ENCODE results near the gene METTL5. TPM values are rescaled to one million over a fixed set of nuclear protein-coding genes. Genes with fewer than 3 reads are reported as not detected.
A peak's percentile ranks its signal among the peaks of the same experiment; 100 is the strongest.

The METTL5 gene
- total RNA-seq, 1 donor from 2014 or later: 52.3 TPM

GRCh38 chr2:169778446-169778845 lies 46.3 kb downstream of the METTL5 start:
- DNase-seq (ENCODE audit: low read depth) (no peak), FAIRE-seq (no peak)
- no peak for TF ChIP-seq CTCF (IDR thresholded peaks at IDR 0.05; ENCODE audit: insufficient read depth, low read depth, low read length)
- no peak for TF ChIP-seq EZH2 (IDR thresholded peaks at IDR 0.05; ENCODE audit: insufficient read depth, low read length)
- H3K9me3 ChIP-seq (ENCODE audit: insufficient read depth, low read depth, low read length): no peaks in the 10 kb centered on the region
- H3K27me3 ChIP-seq (ENCODE audit: insufficient read depth, low read length): no peaks in the 10 kb centered on the region
- no peaks in the 10 kb centered on the region for H3K36me3 ChIP-seq (ENCODE audit: insufficient read depth, low read length)
- H3K27ac Mint-ChIP-seq (ENCODE audit: unreplicated experiment): no peak overlapping the region
- H3K9me3 Mint-ChIP-seq (ENCODE audit: unreplicated experiment): no peaks in the 10 kb centered on the region
- H3K9ac ChIP-seq (ENCODE audit: low read length): no peak overlapping the region
- no peak overlapping the region for H3K4me3 Mint-ChIP-seq (ENCODE audit: unreplicated experiment)
- no peaks in the 10 kb centered on the region for H3K36me3 Mint-ChIP-seq (ENCODE audit: low read depth, unreplicated experiment)
- H3K4me1 ChIP-seq (ENCODE audit: insufficient read depth, low read length): peaks cover 16% of the 10 kb centered on the region
- no peaks in the 10 kb centered on the region for H4K20me1 ChIP-seq (ENCODE audit: insufficient read depth, low read length)
- no peak overlapping the region for H2AFZ ChIP-seq (ENCODE audit: low read depth, low read length)
- H3K4me3 ChIP-seq (ENCODE audit: insufficient read depth, low read depth, low read length): no peak overlapping the region
- no peak overlapping the region for H3K27ac ChIP-seq (ENCODE audit: low read depth, low read length)
- no peaks in the 10 kb centered on the region for H3K79me2 ChIP-seq (ENCODE audit: insufficient read depth, low read length)
- peaks cover 2% of the 10 kb centered on the region for H3K27me3 Mint-ChIP-seq (ENCODE audit: low read depth, unreplicated experiment)
- H3K4me2 ChIP-seq (ENCODE audit: low read length): no peak overlapping the region
- H3K4me1 Mint-ChIP-seq (ENCODE audit: low read depth, unreplicated experiment): peaks cover 11% of the 10 kb centered on the region

- Histone ChIP-seq H2AFZ (ENCODE audit: low read depth, low read length) (no peak overlapping the region), H3K79me2 (ENCODE audit: insufficient read depth, low read length) (no peaks in the 10 kb centered on the region), H3K4me2 (ENCODE audit: low read length) (peak overlapping the region; percentile 57), H3K9ac (ENCODE audit: low read length) (no peak overlapping the region), H3K36me3 (ENCODE audit: insufficient read depth, low read length) (no peaks in the 10 kb centered on the region), H3K27me3 (ENCODE audit: insufficient read depth, low read length) (no peaks in the 10 kb centered on the region), H4K20me1 (ENCODE audit: insufficient read depth, low read length) (no peaks in the 10 kb centered on the region), H3K4me1 (ENCODE audit: insufficient read depth, low read length) (peaks cover 16% of the 10 kb centered on the region), H3K9me3 (ENCODE audit: insufficient read depth, low read depth, low read length) (no peaks in the 10 kb centered on the region), H3K27ac (ENCODE audit: low read depth, low read length) (peak overlapping the region; percentile 20), H3K4me3 (ENCODE audit: insufficient read depth, low read depth, low read length) (no peak overlapping the region)
- no peak overlapping the region for H3K27ac Mint-ChIP-seq (ENCODE audit: unreplicated experiment)
- no peak for FAIRE-seq
- no peaks in the 10 kb centered on the region for H3K36me3 Mint-ChIP-seq (ENCODE audit: low read depth, unreplicated experiment)
- no peak overlapping the region for H3K4me3 Mint-ChIP-seq (ENCODE audit: unreplicated experiment)
- DNase-seq (ENCODE audit: low read depth): peak; percentile 15
- no peaks in the 10 kb centered on the region for H3K27me3 Mint-ChIP-seq (ENCODE audit: low read depth, unreplicated experiment)
- TF ChIP-seq CTCF (IDR thresholded peaks at IDR 0.05; ENCODE audit: insufficient read depth, low read depth, low read length) (no peak), EZH2 (IDR thresholded peaks at IDR 0.05; ENCODE audit: insufficient read depth, low read length) (no peak)
- H3K4me1 Mint-ChIP-seq (ENCODE audit: low read depth, unreplicated experiment): peaks cover 11% of the 10 kb centered on the region
- no peaks in the 10 kb centered on the region for H3K9me3 Mint-ChIP-seq (ENCODE audit: unreplicated experiment)
Observed at GRCh38 chr2:169776252-169776761, 48.4 kb downstream of the METTL5 start.

GRCh38 chr2:169775765-169776164 lies 48.9 kb downstream of the METTL5 start:
- H3K9me3 Mint-ChIP-seq (ENCODE audit: unreplicated experiment): no peaks in the 10 kb centered on the region
- peak overlapping the region; percentile 57 for H3K4me2 ChIP-seq (ENCODE audit: low read length)
- no peak for TF ChIP-seq CTCF (IDR thresholded peaks at IDR 0.05; ENCODE audit: insufficient read depth, low read depth, low read length)
- TF ChIP-seq EZH2 (IDR thresholded peaks at IDR 0.05; ENCODE audit: insufficient read depth, low read length): no peak
- peak; percentile 26 for DNase-seq (ENCODE audit: low read depth)
- no peak overlapping the region for H3K4me3 Mint-ChIP-seq (ENCODE audit: unreplicated experiment)
- FAIRE-seq: no peak
- H3K9ac ChIP-seq (ENCODE audit: low read length): no peak overlapping the region
- no peak overlapping the region for H3K4me3 ChIP-seq (ENCODE audit: insufficient read depth, low read depth, low read length)
- no peaks in the 10 kb centered on the region for H3K36me3 Mint-ChIP-seq (ENCODE audit: low read depth, unreplicated experiment)
- no peaks in the 10 kb centered on the region for H3K27me3 ChIP-seq (ENCODE audit: insufficient read depth, low read length)
- H3K9me3 ChIP-seq (ENCODE audit: insufficient read depth, low read depth, low read length): no peaks in the 10 kb centered on the region
- H3K4me1 Mint-ChIP-seq (ENCODE audit: low read depth, unreplicated experiment): peaks cover 11% of the 10 kb centered on the region
- peaks cover 16% of the 10 kb centered on the region for H3K4me1 ChIP-seq (ENCODE audit: insufficient read depth, low read length)
- H4K20me1 ChIP-seq (ENCODE audit: insufficient read depth, low read length): no peaks in the 10 kb centered on the region
- H2AFZ ChIP-seq (ENCODE audit: low read depth, low read length): peak overlapping the region; percentile 9
- no peaks in the 10 kb centered on the region for H3K36me3 ChIP-seq (ENCODE audit: insufficient read depth, low read length)
- H3K79me2 ChIP-seq (ENCODE audit: insufficient read depth, low read length): no peaks in the 10 kb centered on the region
- H3K27me3 Mint-ChIP-seq (ENCODE audit: low read depth, unreplicated experiment): no peaks in the 10 kb centered on the region
- H3K27ac ChIP-seq (ENCODE audit: low read depth, low read length): peak overlapping the region; percentile 20
- H3K27ac Mint-ChIP-seq (ENCODE audit: unreplicated experiment): peak overlapping the region; percentile 54

Measured in astrocyte (in vitro differentiated cells and primary cell).